Neural cell (in vitro differentiated cells): ENCODE results near the gene AP1S2.

ENCODE experiments used
- EP300 ChIP-seq: fragments of 450-650 bp; conservative IDR thresholded peaks from 2 replicates; pipeline ENCODE4 v1.6.1; 2014; ENCODE audit warnings: antibody characterized with exemption, mild to moderate bottlenecking, moderate library complexity; ENCODE audit not compliant: poor library complexity, severe bottlenecking
- EZH2 ChIP-seq: fragments of 200-600, 300-800 bp; shearing (Covaris generic), sonication (generic); IDR thresholded peaks from 2 replicates; pipeline ENCODE4 v1.6.1; 2014; ENCODE audit warnings: antibody characterized with exemption, low read length, borderline replicate concordance, mild to moderate bottlenecking; ENCODE audit not compliant: insufficient read depth, poor library complexity, severe bottlenecking
- POLR2AphosphoS5 ChIP-seq: IDR thresholded peaks from 2 replicates; pipeline ENCODE4 v1.6.1; 2012
- RAD21 ChIP-seq: fragments of 450-650 bp; conservative IDR thresholded peaks from 2 replicates; pipeline ENCODE4 v1.6.1; 2014; ENCODE audit warnings: antibody characterized with exemption, mild to moderate bottlenecking, moderate library complexity
- SMC3 ChIP-seq: fragments of 450-650 bp; conservative IDR thresholded peaks from 2 replicates; pipeline ENCODE4 v1.6.1; 2014; ENCODE audit warnings: antibody characterized with exemption, mild to moderate bottlenecking, moderate library complexity; ENCODE audit not compliant: poor library complexity
- TAF1 ChIP-seq: IDR thresholded peaks from 2 replicates; pipeline ENCODE4 v1.6.1; 2012; ENCODE audit warnings: low read depth
- TF ChIP-seq, protein P1 (sequence below): fragments of 450-650 bp; IDR thresholded peaks from 2 replicates; pipeline ENCODE4 v1.5.1; 2014; ENCODE audit warnings: antibody characterized with exemption, mild to moderate bottlenecking, moderate library complexity; ENCODE audit not compliant: poor library complexity, severe bottlenecking
- TF ChIP-seq, protein P2 (sequence below): IDR thresholded peaks from 2 replicates; pipeline ENCODE4 v1.6.1; 2012; ENCODE audit warnings: borderline replicate concordance

- TF ChIP-seq, protein P1, sequence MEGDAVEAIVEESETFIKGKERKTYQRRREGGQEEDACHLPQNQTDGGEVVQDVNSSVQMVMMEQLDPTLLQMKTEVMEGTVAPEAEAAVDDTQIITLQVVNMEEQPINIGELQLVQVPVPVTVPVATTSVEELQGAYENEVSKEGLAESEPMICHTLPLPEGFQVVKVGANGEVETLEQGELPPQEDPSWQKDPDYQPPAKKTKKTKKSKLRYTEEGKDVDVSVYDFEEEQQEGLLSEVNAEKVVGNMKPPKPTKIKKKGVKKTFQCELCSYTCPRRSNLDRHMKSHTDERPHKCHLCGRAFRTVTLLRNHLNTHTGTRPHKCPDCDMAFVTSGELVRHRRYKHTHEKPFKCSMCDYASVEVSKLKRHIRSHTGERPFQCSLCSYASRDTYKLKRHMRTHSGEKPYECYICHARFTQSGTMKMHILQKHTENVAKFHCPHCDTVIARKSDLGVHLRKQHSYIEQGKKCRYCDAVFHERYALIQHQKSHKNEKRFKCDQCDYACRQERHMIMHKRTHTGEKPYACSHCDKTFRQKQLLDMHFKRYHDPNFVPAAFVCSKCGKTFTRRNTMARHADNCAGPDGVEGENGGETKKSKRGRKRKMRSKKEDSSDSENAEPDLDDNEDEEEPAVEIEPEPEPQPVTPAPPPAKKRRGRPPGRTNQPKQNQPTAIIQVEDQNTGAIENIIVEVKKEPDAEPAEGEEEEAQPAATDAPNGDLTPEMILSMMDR, result no peak
- TF ChIP-seq EZH2 (no peak), EP300 (no peak), TAF1 (no peak), POLR2AphosphoS5 (no peak), RAD21 (no peak), SMC3 (no peak)
- TF ChIP-seq, protein P2, sequence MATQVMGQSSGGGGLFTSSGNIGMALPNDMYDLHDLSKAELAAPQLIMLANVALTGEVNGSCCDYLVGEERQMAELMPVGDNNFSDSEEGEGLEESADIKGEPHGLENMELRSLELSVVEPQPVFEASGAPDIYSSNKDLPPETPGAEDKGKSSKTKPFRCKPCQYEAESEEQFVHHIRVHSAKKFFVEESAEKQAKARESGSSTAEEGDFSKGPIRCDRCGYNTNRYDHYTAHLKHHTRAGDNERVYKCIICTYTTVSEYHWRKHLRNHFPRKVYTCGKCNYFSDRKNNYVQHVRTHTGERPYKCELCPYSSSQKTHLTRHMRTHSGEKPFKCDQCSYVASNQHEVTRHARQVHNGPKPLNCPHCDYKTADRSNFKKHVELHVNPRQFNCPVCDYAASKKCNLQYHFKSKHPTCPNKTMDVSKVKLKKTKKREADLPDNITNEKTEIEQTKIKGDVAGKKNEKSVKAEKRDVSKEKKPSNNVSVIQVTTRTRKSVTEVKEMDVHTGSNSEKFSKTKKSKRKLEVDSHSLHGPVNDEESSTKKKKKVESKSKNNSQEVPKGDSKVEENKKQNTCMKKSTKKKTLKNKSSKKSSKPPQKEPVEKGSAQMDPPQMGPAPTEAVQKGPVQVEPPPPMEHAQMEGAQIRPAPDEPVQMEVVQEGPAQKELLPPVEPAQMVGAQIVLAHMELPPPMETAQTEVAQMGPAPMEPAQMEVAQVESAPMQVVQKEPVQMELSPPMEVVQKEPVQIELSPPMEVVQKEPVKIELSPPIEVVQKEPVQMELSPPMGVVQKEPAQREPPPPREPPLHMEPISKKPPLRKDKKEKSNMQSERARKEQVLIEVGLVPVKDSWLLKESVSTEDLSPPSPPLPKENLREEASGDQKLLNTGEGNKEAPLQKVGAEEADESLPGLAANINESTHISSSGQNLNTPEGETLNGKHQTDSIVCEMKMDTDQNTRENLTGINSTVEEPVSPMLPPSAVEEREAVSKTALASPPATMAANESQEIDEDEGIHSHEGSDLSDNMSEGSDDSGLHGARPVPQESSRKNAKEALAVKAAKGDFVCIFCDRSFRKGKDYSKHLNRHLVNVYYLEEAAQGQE, result no peak
Measured at GRCh38 chrX:15829217-15829616, 25.4 kb downstream of the AP1S2 start.
